Measurements from ENCODE around the gene NDFIP2. TPM values are rescaled to one million over a fixed set of nuclear protein-coding genes. Genes with fewer than 3 reads are reported as not detected.

The NDFIP2 gene
- total RNA-seq, 1 experiment from 2014 or later, result 23.1 TPM

DNA sequence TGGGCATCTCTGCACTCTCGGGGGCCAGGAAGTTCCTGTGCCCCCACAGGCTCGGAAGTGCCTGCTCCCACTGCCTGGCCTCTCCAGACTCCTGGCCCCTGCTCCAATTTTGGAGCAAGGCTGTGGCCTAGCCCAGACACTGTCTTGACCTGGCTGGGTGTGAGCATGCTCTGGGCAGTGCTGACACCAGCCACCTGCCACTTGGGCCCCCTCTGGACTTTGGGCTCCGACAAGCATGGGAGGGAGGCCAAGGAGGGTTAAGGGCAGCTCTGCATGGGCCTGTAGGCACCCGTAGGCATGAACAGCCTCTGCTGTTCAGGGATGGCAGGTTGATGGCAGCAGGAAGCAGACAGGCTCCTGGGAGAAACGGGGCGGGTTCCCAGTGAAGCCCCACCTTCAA is 48.9 kb upstream of the NDFIP2 start (continued):
- TF ChIP-seq, protein P1, sequence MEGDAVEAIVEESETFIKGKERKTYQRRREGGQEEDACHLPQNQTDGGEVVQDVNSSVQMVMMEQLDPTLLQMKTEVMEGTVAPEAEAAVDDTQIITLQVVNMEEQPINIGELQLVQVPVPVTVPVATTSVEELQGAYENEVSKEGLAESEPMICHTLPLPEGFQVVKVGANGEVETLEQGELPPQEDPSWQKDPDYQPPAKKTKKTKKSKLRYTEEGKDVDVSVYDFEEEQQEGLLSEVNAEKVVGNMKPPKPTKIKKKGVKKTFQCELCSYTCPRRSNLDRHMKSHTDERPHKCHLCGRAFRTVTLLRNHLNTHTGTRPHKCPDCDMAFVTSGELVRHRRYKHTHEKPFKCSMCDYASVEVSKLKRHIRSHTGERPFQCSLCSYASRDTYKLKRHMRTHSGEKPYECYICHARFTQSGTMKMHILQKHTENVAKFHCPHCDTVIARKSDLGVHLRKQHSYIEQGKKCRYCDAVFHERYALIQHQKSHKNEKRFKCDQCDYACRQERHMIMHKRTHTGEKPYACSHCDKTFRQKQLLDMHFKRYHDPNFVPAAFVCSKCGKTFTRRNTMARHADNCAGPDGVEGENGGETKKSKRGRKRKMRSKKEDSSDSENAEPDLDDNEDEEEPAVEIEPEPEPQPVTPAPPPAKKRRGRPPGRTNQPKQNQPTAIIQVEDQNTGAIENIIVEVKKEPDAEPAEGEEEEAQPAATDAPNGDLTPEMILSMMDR (IDR thresholded peaks at IDR 0.05), result no peak
- TF ChIP-seq ZBTB21 (CRISPR knock-in tag; IDR thresholded peaks at IDR 0.05; ENCODE audit: borderline replicate concordance) (no peak), ESRRA (CRISPR knock-in tag; IDR thresholded peaks at IDR 0.05; ENCODE audit: borderline replicate concordance) (no peak), ZNF317 (CRISPR knock-in tag; IDR thresholded peaks at IDR 0.05; ENCODE audit: borderline replicate concordance, low read depth) (no peak)
- TF ChIP-seq, protein P2, sequence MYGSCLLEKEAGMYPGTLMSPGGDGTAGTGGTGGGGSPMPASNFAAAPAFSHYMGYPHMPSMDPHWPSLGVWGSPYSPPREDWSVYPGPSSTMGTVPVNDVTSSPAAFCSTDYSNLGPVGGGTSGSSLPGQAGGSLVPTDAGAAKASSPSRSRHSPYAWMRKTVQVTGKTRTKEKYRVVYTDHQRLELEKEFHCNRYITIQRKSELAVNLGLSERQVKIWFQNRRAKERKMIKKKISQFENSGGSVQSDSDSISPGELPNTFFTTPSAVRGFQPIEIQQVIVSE (CRISPR knock-in tag; IDR thresholded peaks at IDR 0.05; ENCODE audit: borderline replicate concordance), result no peak
- TF ChIP-seq, protein P3, sequence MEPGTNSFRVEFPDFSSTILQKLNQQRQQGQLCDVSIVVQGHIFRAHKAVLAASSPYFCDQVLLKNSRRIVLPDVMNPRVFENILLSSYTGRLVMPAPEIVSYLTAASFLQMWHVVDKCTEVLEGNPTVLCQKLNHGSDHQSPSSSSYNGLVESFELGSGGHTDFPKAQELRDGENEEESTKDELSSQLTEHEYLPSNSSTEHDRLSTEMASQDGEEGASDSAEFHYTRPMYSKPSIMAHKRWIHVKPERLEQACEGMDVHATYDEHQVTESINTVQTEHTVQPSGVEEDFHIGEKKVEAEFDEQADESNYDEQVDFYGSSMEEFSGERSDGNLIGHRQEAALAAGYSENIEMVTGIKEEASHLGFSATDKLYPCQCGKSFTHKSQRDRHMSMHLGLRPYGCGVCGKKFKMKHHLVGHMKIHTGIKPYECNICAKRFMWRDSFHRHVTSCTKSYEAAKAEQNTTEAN (CRISPR knock-in tag; IDR thresholded peaks at IDR 0.05), result no peak
- TF ChIP-seq, protein P4, sequence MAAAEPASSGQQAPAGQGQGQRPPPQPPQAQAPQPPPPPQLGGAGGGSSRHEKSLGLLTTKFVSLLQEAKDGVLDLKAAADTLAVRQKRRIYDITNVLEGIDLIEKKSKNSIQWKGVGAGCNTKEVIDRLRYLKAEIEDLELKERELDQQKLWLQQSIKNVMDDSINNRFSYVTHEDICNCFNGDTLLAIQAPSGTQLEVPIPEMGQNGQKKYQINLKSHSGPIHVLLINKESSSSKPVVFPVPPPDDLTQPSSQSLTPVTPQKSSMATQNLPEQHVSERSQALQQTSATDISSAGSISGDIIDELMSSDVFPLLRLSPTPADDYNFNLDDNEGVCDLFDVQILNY (CRISPR knock-in tag; IDR thresholded peaks at IDR 0.05), result no peak

DNA sequence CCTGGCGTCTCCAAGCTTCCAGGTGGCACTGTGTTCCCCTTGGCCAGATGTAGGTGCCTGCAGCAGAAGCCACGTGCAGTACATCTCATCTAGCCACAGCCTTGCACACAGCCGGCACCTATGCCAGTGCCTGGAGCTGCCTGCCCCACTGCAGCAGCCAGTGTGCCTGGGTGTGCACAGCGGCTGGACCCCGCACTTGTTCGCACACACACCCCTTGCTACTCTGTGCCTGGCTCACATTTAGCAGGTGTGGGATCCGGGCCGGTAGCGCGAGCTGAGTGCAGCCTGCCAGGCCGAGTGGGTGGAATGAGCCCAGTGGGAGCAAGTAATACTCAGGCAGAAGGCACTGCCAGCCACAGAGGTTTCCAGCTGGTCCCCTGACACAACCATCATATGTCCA is 48.0 kb upstream of the NDFIP2 start:
- Mint-ChIP-seq H3K4me3 (no peak overlapping the region), H3K27me3 (ENCODE audit: low read depth) (no peaks in the 10 kb centered on the region), H3K27ac (no peak overlapping the region), H3K4me1 (peaks cover 6% of the 10 kb centered on the region), H3K36me3 (no peaks in the 10 kb centered on the region), H3K9me3 (no peaks in the 10 kb centered on the region)
- CTCF ChIA-PET, result interaction anchor here (2.2 kb wide), 1 partner anchor 9 kb away, joined by 24 read pairs; no protein-coding TSS in a partner anchor
- no peak for ATAC-seq
- TF ChIP-seq RORB (CRISPR knock-in tag; IDR thresholded peaks at IDR 0.05) (no peak), ZNF138 (CRISPR knock-in tag; conservative IDR thresholded peaks at IDR 0.05) (no peak), MYBL2 (CRISPR knock-in tag; IDR thresholded peaks at IDR 0.05) (no peak), GTF2I (CRISPR knock-in tag; conservative IDR thresholded peaks at IDR 0.05) (no peak), SP1 (CRISPR knock-in tag; conservative IDR thresholded peaks at IDR 0.05) (no peak), NFE2L1 (CRISPR knock-in tag; IDR thresholded peaks at IDR 0.05) (no peak)
- TF ChIP-seq, protein P5, sequence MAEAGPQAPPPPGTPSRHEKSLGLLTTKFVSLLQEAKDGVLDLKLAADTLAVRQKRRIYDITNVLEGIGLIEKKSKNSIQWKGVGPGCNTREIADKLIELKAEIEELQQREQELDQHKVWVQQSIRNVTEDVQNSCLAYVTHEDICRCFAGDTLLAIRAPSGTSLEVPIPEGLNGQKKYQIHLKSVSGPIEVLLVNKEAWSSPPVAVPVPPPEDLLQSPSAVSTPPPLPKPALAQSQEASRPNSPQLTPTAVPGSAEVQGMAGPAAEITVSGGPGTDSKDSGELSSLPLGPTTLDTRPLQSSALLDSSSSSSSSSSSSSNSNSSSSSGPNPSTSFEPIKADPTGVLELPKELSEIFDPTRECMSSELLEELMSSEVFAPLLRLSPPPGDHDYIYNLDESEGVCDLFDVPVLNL (CRISPR knock-in tag; IDR thresholded peaks at IDR 0.05; ENCODE audit: borderline replicate concordance, low read depth), result no peak
- TF ChIP-seq, protein P6, sequence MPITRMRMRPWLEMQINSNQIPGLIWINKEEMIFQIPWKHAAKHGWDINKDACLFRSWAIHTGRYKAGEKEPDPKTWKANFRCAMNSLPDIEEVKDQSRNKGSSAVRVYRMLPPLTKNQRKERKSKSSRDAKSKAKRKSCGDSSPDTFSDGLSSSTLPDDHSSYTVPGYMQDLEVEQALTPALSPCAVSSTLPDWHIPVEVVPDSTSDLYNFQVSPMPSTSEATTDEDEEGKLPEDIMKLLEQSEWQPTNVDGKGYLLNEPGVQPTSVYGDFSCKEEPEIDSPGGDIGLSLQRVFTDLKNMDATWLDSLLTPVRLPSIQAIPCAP (CRISPR knock-in tag; IDR thresholded peaks at IDR 0.05), result no peak
- TF ChIP-seq, protein P7, sequence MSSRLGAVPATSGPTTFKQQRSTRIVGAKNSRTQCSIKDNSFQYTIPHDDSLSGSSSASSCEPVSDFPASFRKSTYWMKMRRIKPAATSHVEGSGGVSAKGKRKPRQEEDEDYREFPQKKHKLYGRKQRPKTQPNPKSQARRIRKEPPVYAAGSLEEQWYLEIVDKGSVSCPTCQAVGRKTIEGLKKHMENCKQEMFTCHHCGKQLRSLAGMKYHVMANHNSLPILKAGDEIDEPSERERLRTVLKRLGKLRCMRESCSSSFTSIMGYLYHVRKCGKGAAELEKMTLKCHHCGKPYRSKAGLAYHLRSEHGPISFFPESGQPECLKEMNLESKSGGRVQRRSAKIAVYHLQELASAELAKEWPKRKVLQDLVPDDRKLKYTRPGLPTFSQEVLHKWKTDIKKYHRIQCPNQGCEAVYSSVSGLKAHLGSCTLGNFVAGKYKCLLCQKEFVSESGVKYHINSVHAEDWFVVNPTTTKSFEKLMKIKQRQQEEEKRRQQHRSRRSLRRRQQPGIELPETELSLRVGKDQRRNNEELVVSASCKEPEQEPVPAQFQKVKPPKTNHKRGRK (CRISPR knock-in tag; IDR thresholded peaks at IDR 0.05; ENCODE audit: borderline replicate concordance), result no peak
- TF ChIP-seq, protein P8, sequence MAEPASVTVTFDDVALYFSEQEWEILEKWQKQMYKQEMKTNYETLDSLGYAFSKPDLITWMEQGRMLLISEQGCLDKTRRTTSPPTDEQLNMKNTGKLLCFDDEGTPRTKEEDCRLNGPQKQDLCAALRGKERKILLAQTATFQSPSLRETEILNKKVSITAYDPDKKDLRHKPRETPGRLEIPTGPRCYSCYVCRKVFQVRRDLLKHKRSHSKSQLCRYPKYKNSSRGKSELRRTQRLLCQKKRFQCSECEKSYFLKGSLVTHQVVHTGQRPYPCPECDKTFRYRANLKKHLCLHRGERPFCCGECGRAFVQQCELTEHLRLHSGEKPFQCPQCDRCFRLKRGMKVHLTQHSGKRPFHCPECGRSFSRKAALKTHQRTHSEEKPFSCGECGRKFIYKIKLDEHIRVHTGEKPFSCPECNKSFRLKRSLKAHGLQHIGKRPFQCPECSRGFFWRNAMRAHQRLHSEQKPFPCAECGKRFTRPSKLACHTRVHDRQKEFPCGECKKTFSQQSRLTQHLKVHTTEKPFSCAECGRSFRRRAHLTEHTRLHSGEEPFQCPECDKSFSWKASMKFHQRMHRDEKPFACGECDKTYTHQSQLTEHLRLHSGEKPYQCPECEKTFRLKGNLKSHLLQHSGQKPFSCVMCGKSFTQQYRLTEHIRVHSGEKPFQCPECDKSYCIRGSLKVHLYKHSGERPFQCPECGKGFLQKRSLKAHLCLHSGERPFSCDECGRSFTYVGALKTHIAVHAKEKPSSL (CRISPR knock-in tag; conservative IDR thresholded peaks at IDR 0.05), result no peak
- TF ChIP-seq, protein P9, sequence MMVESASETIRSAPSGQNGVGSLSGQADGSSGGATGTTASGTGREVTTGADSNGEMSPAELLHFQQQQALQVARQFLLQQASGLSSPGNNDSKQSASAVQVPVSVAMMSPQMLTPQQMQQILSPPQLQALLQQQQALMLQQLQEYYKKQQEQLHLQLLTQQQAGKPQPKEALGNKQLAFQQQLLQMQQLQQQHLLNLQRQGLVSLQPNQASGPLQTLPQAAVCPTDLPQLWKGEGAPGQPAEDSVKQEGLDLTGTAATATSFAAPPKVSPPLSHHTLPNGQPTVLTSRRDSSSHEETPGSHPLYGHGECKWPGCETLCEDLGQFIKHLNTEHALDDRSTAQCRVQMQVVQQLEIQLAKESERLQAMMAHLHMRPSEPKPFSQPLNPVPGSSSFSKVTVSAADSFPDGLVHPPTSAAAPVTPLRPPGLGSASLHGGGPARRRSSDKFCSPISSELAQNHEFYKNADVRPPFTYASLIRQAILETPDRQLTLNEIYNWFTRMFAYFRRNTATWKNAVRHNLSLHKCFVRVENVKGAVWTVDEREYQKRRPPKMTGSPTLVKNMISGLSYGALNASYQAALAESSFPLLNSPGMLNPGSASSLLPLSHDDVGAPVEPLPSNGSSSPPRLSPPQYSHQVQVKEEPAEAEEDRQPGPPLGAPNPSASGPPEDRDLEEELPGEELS (CRISPR knock-in tag; IDR thresholded peaks at IDR 0.05), result no peak
- DNase-seq (ENCODE audit: low spot score), result no peak
- POLR2A ChIA-PET, result interaction anchor here (1.2 kb wide), 1 partner anchor 48 kb away, joined by 4 read pairs; the partner anchor contains the start of gene NDFIP2

Data from WTC11 (cell line).